Osteocyte (in vitro differentiated cells): ENCODE data around the gene TEC. TPM values are rescaled to one million over a fixed set of nuclear protein-coding genes. Genes with fewer than 3 reads are reported as not detected.

Source experiments
- DNase-seq: peaks from one replicate; pipeline ENCODE4 v3.0.0; 2021; ENCODE audit warnings: mixed read lengths; ENCODE audit not compliant: unreplicated experiment; ENCODE audit errors: extremely low spot score
- H3K27ac Mint-ChIP-seq: one replicate; pipeline ENCODE4 v1.8.0; 2021; ENCODE audit warnings: mild to moderate bottlenecking, mixed read lengths; ENCODE audit not compliant: unreplicated experiment
- H3K27me3 Mint-ChIP-seq: one replicate; pipeline ENCODE4 v1.8.0; 2021; ENCODE audit warnings: mixed read lengths; ENCODE audit not compliant: unreplicated experiment
- H3K36me3 Mint-ChIP-seq: one replicate; pipeline ENCODE4 v1.8.0; 2021; ENCODE audit warnings: mixed read lengths; ENCODE audit not compliant: unreplicated experiment
- H3K4me1 Mint-ChIP-seq: one replicate; pipeline ENCODE4 v1.8.0; 2021; ENCODE audit warnings: mixed read lengths; ENCODE audit not compliant: unreplicated experiment
- H3K4me3 Mint-ChIP-seq: one replicate; pipeline ENCODE4 v1.8.0; 2021; ENCODE audit warnings: mild to moderate bottlenecking, moderate library complexity, mixed read lengths; ENCODE audit not compliant: unreplicated experiment
- H3K9me3 Mint-ChIP-seq: one replicate; pipeline ENCODE4 v1.8.0; 2021; ENCODE audit warnings: mixed read lengths; ENCODE audit not compliant: unreplicated experiment
- CTCF ChIP-seq: fragments of 200-600 bp; sonication (generic); IDR thresholded peaks from 2 replicates; pipeline ENCODE4 v1.5.0; 2021; ENCODE audit warnings: antibody characterized with exemption, mild to moderate bottlenecking, moderate library complexity
- total RNA-seq: library from RNA; stranded (reverse); gene quantifications from 2 replicates; pipeline ENCODE4 v1.2.1, GENCODE V29; 2021

TEC gene
- total RNA-seq, 1 donor from 2014 or later: not detected

GRCh38 chr4:48248559-48248953, 21.1 kb downstream of the TEC start:
- H3K4me3 Mint-ChIP-seq: no peak overlapping the region
- no peak overlapping the region for H3K27ac Mint-ChIP-seq
- H3K36me3 Mint-ChIP-seq: no peaks in the 10 kb centered on the region
- peaks cover 51% of the 10 kb centered on the region for H3K27me3 Mint-ChIP-seq
- no peak for DNase-seq
- no peaks in the 10 kb centered on the region for H3K9me3 Mint-ChIP-seq
- TF ChIP-seq CTCF: no peak
- H3K4me1 Mint-ChIP-seq: peaks cover 6% of the 10 kb centered on the region

GRCh38 chr4:48247878-48248558, 21.6 kb downstream of the TEC start:
- Mint-ChIP-seq H3K4me1 (peaks cover 6% of the 10 kb centered on the region), H3K4me3 (no peak overlapping the region), H3K27me3 (peaks cover 48% of the 10 kb centered on the region), H3K27ac (no peak overlapping the region), H3K9me3 (no peaks in the 10 kb centered on the region), H3K36me3 (no peaks in the 10 kb centered on the region)
- no peak for TF ChIP-seq CTCF
- DNase-seq: no peak

GRCh38 chr4:48247142-48247877, 22.3 kb downstream of the TEC start:
- H3K9me3 Mint-ChIP-seq: no peaks in the 10 kb centered on the region
- peaks cover 48% of the 10 kb centered on the region for H3K27me3 Mint-ChIP-seq
- H3K27ac Mint-ChIP-seq: peak overlapping the region; percentile 24
- no peaks in the 10 kb centered on the region for H3K36me3 Mint-ChIP-seq
- H3K4me1 Mint-ChIP-seq: peaks cover 6% of the 10 kb centered on the region
- TF ChIP-seq CTCF: no peak
- H3K4me3 Mint-ChIP-seq: no peak overlapping the region
- no peak for DNase-seq

GRCh38 chr4:48244665-48245064, 25.0 kb downstream of the TEC start:
- H3K9me3 Mint-ChIP-seq: no peaks in the 10 kb centered on the region
- H3K27ac Mint-ChIP-seq: no peak overlapping the region
- TF ChIP-seq CTCF: no peak
- no peak for DNase-seq
- H3K36me3 Mint-ChIP-seq: no peaks in the 10 kb centered on the region
- H3K4me3 Mint-ChIP-seq: no peak overlapping the region
- H3K27me3 Mint-ChIP-seq: peaks cover 47% of the 10 kb centered on the region
- peaks cover 6% of the 10 kb centered on the region for H3K4me1 Mint-ChIP-seq

- no peak for TF ChIP-seq CTCF
- peaks cover 48% of the 10 kb centered on the region for H3K27me3 Mint-ChIP-seq
- DNase-seq: no peak
- H3K9me3 Mint-ChIP-seq: no peaks in the 10 kb centered on the region
- H3K27ac Mint-ChIP-seq: no peak overlapping the region
- H3K4me1 Mint-ChIP-seq: peaks cover 6% of the 10 kb centered on the region
- no peak overlapping the region for H3K4me3 Mint-ChIP-seq
- no peaks in the 10 kb centered on the region for H3K36me3 Mint-ChIP-seq
Observed at GRCh38 chr4:48243887-48244286, 25.8 kb downstream of the TEC start.
